Measurements from ENCODE around the gene SSH2. TPM values are rescaled to one million over a fixed set of nuclear protein-coding genes. Genes with fewer than 3 reads are reported as not detected.

Gene SSH2
- total and polyA plus RNA-seq, 4 donors = 7.5 to 14.1 (median 11.2) TPM

DNA sequence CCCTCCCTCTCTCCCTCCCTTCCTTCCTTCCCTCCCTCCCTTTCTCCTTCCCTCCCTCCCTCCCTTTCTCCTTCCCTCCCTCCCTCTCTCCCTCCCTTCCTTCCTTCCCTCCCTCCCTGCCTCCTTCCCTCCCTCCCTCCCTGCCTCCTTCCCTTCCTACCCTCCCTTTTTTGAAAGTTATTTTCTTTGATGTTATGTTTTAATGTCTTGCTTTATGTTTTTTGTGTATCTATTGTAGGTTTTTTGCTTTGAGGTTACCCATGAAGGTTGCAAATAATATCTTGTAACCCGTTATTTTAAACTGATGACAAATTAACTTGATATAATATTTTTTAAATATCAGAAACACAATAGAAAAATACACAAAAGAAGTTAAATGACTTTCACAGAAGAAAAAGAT, 96.2 kb downstream of the SSH2 start (continued):
- TF ChIP-seq, protein P1, sequence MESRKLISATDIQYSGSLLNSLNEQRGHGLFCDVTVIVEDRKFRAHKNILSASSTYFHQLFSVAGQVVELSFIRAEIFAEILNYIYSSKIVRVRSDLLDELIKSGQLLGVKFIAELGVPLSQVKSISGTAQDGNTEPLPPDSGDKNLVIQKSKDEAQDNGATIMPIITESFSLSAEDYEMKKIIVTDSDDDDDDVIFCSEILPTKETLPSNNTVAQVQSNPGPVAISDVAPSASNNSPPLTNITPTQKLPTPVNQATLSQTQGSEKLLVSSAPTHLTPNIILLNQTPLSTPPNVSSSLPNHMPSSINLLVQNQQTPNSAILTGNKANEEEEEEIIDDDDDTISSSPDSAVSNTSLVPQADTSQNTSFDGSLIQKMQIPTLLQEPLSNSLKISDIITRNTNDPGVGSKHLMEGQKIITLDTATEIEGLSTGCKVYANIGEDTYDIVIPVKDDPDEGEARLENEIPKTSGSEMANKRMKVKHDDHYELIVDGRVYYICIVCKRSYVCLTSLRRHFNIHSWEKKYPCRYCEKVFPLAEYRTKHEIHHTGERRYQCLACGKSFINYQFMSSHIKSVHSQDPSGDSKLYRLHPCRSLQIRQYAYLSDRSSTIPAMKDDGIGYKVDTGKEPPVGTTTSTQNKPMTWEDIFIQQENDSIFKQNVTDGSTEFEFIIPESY (IDR thresholded peaks at IDR 0.05) = no peak
- TF ChIP-seq HNF4G (IDR thresholded peaks at IDR 0.05) (no peak), TAF1 (conservative IDR thresholded peaks at IDR 0.05) (no peak), FOXA1 (IDR thresholded peaks at IDR 0.05) (no peak), YY1 (IDR thresholded peaks at IDR 0.05) (no peak), RXRA (IDR thresholded peaks at IDR 0.05) (no peak), SP1 (IDR thresholded peaks at IDR 0.05) (no peak)
- TF ChIP-seq, protein P2, sequence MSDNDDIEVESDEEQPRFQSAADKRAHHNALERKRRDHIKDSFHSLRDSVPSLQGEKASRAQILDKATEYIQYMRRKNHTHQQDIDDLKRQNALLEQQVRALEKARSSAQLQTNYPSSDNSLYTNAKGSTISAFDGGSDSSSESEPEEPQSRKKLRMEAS (IDR thresholded peaks at IDR 0.05) = no peak

DNA sequence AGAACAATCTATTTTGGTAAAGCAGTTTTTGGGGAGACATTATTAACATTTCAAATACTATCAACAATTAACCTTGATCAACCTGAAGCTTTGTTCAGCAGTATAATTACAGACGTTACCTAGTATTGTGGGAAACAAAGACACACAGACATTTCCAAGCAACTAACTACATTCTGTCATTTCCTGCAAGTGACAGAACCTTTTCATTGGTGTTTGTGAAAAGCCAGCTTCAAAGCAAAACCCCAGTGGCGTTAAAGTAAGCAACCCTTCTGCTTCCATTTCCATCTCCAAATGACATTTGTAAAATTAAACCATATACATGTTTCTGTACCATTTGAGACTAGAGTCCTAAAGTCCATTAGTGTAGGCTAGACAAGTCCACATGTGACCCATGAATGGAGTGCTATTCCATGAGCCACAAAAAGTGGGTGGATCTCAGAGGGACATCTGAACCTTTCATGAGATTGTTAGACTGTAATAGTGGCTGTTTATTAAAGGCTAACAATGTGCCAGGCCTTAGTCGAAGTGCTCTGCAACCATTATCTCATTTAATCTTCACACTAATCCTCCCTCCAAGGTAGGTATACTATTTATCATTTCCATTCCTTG, 101.2 kb downstream of the SSH2 start:
- TF ChIP-seq RXRA (IDR thresholded peaks at IDR 0.05) (no peak), HNF4A (conservative IDR thresholded peaks at IDR 0.05) (no peak), NR2F2 (IDR thresholded peaks at IDR 0.05) (no peak), YY1 (IDR thresholded peaks at IDR 0.05) (no peak), EGR1 (IDR thresholded peaks at IDR 0.05; ENCODE audit: low read depth in 2 of 2) (no peak), SP1 (IDR thresholded peaks at IDR 0.05) (no peak), JUND (IDR thresholded peaks at IDR 0.05) (no peak), FOXA2 (IDR thresholded peaks at IDR 0.05) (no peak)
- TF ChIP-seq, protein P3, sequence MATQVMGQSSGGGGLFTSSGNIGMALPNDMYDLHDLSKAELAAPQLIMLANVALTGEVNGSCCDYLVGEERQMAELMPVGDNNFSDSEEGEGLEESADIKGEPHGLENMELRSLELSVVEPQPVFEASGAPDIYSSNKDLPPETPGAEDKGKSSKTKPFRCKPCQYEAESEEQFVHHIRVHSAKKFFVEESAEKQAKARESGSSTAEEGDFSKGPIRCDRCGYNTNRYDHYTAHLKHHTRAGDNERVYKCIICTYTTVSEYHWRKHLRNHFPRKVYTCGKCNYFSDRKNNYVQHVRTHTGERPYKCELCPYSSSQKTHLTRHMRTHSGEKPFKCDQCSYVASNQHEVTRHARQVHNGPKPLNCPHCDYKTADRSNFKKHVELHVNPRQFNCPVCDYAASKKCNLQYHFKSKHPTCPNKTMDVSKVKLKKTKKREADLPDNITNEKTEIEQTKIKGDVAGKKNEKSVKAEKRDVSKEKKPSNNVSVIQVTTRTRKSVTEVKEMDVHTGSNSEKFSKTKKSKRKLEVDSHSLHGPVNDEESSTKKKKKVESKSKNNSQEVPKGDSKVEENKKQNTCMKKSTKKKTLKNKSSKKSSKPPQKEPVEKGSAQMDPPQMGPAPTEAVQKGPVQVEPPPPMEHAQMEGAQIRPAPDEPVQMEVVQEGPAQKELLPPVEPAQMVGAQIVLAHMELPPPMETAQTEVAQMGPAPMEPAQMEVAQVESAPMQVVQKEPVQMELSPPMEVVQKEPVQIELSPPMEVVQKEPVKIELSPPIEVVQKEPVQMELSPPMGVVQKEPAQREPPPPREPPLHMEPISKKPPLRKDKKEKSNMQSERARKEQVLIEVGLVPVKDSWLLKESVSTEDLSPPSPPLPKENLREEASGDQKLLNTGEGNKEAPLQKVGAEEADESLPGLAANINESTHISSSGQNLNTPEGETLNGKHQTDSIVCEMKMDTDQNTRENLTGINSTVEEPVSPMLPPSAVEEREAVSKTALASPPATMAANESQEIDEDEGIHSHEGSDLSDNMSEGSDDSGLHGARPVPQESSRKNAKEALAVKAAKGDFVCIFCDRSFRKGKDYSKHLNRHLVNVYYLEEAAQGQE (IDR thresholded peaks at IDR 0.05) = no peak
- TF ChIP-seq, protein P4, sequence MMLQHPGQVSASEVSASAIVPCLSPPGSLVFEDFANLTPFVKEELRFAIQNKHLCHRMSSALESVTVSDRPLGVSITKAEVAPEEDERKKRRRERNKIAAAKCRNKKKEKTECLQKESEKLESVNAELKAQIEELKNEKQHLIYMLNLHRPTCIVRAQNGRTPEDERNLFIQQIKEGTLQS (IDR thresholded peaks at IDR 0.05) = no peak
- TF ChIP-seq, protein P2 (IDR thresholded peaks at IDR 0.05) = no peak
- TF ChIP-seq, protein P1 (IDR thresholded peaks at IDR 0.05) = no peak
- TF ChIP-seq, protein P5, sequence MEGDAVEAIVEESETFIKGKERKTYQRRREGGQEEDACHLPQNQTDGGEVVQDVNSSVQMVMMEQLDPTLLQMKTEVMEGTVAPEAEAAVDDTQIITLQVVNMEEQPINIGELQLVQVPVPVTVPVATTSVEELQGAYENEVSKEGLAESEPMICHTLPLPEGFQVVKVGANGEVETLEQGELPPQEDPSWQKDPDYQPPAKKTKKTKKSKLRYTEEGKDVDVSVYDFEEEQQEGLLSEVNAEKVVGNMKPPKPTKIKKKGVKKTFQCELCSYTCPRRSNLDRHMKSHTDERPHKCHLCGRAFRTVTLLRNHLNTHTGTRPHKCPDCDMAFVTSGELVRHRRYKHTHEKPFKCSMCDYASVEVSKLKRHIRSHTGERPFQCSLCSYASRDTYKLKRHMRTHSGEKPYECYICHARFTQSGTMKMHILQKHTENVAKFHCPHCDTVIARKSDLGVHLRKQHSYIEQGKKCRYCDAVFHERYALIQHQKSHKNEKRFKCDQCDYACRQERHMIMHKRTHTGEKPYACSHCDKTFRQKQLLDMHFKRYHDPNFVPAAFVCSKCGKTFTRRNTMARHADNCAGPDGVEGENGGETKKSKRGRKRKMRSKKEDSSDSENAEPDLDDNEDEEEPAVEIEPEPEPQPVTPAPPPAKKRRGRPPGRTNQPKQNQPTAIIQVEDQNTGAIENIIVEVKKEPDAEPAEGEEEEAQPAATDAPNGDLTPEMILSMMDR (IDR thresholded peaks at IDR 0.05; ENCODE audit: low read depth, low read length, missing input control) = no peak
- Histone ChIP-seq H3K27ac (ENCODE audit: low read depth in 1 of 2, low read length in 2 of 2) (no peak overlapping the region), H3K9ac (ENCODE audit: low read depth in 1 of 2, low read length in 2 of 2) (no peak overlapping the region), H3K36me3 (ENCODE audit: control insufficient read depth in 4 of 4, insufficient read depth in 3 of 4, low read depth in 1 of 4, low read length in 3 of 4) (no peaks in the 10 kb centered on the region), H3K4me1 (ENCODE audit: control insufficient read depth in 4 of 4, insufficient read depth in 4 of 4, low read length in 3 of 4) (peaks cover 0 to 9% (median under 1%) of the 10 kb centered on the region in 4 donors), H3K27me3 (ENCODE audit: control insufficient read depth in 4 of 4, insufficient read depth in 4 of 4, low read length in 3 of 4) (no peaks in the 10 kb centered on the region), H3K9me3 (ENCODE audit: control insufficient read depth in 4 of 4, low read length in 3 of 4) (no peaks in the 10 kb centered on the region), H3K4me3 (ENCODE audit: low read depth in 1 of 3, low read length in 3 of 3) (no peak overlapping the region)
- DNase-seq (ENCODE audit: low spot score) = no peak
- 94% methylated on average over 3 of the region's 3 CpGs for WGBS
